Neural cell (in vitro differentiated cells): ENCODE data around the gene SUSD5.

Experiments used
- EZH2 ChIP-seq: fragments of 200-600, 300-800 bp; shearing (Covaris generic), sonication (generic); IDR thresholded peaks from 2 replicates; pipeline ENCODE4 v1.6.1; 2014; ENCODE audit warnings: antibody characterized with exemption, low read length, borderline replicate concordance, mild to moderate bottlenecking; ENCODE audit not compliant: insufficient read depth, poor library complexity, severe bottlenecking
- MXI1 ChIP-seq: fragments of 450-650 bp; conservative IDR thresholded peaks from 2 replicates; pipeline ENCODE4 v1.6.1; 2014; ENCODE audit warnings: antibody characterized with exemption, mild to moderate bottlenecking; ENCODE audit not compliant: poor library complexity, severe bottlenecking
- TF ChIP-seq, protein P1 (sequence below): fragments of 450-650 bp; IDR thresholded peaks from 2 replicates; pipeline ENCODE4 v1.5.1; 2014; ENCODE audit warnings: antibody characterized with exemption, mild to moderate bottlenecking, moderate library complexity; ENCODE audit not compliant: poor library complexity, severe bottlenecking

GRCh38 chr3:33173672-33174071 lies 44.9 kb downstream of the SUSD5 start:
- TF ChIP-seq, protein P1, sequence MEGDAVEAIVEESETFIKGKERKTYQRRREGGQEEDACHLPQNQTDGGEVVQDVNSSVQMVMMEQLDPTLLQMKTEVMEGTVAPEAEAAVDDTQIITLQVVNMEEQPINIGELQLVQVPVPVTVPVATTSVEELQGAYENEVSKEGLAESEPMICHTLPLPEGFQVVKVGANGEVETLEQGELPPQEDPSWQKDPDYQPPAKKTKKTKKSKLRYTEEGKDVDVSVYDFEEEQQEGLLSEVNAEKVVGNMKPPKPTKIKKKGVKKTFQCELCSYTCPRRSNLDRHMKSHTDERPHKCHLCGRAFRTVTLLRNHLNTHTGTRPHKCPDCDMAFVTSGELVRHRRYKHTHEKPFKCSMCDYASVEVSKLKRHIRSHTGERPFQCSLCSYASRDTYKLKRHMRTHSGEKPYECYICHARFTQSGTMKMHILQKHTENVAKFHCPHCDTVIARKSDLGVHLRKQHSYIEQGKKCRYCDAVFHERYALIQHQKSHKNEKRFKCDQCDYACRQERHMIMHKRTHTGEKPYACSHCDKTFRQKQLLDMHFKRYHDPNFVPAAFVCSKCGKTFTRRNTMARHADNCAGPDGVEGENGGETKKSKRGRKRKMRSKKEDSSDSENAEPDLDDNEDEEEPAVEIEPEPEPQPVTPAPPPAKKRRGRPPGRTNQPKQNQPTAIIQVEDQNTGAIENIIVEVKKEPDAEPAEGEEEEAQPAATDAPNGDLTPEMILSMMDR: no peak
- TF ChIP-seq MXI1 (no peak), EZH2 (no peak)
